ENCODE measurements around the gene PRLR.

DNA sequence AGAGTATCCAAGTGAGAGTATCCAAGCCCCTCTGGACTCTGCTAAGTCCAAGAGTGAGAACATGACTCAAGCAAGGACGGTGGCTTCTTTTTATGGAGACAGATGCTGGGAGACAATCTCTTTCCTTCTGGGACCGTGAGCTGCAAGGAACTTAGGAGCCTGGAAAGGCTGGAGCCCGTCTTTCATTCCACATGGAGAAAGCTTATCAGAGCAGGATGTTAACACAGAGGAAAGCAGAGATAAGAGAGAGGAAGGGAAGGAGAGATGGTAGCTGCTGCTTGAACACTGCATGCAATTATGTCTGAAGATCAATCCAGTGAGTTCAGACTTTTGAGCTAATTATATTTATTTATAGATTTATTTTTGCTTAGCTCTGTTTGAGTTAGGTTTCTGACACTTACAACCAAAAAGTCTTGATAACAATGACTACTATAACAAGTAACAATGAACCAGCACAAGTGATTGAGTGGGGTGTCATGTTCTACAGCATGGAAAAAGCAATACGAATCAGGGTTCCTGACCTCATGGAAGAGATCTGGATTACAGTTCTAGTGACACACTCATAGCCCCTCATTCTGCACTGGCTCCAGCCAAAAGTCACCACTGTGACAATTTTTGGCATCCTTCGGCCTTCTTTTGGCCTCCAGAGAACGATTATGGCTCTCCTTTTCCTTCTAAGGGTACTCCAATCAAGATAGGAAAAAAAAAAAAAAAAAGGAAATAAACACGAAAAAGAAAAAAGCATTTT, 71.5 kb downstream of the PRLR start:
- no peak for TF ChIP-seq CTCF (IDR thresholded peaks at IDR 0.05; ENCODE audit: low read depth, low read length)
- TF ChIP-seq POLR2A (IDR thresholded peaks at IDR 0.05; ENCODE audit: extremely low read depth, insufficient read length) = no peak
- TF ChIP-seq, protein P1, sequence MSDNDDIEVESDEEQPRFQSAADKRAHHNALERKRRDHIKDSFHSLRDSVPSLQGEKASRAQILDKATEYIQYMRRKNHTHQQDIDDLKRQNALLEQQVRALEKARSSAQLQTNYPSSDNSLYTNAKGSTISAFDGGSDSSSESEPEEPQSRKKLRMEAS (IDR thresholded peaks at IDR 0.05; ENCODE audit: low read depth, low read length) = no peak
- TF ChIP-seq MYC (IDR thresholded peaks at IDR 0.05; ENCODE audit: low read depth, low read length) = no peak

Data from NB4 (cell line).